Vagina (tissue), 2 donors: ENCODE results near the gene ZNF263.

Experiments used
- CTCF ChIP-seq, 3 experiments: fragments of 450-650 bp in 2 of 3; fragments of 200-600 bp in 1 of 3; sonication (generic) in 1 of 3; IDR thresholded peaks; one replicate each; pipeline ENCODE4 v1.5.1; 2017 to 2019; ENCODE audit warnings: antibody characterized with exemption in 3 of 3, mild to moderate bottlenecking in 2 of 3, moderate library complexity in 2 of 3
- POLR2AphosphoS5 ChIP-seq, 2 donors: sonication (generic); formaldehyde crosslinking; IDR thresholded peaks; one replicate each; pipeline ENCODE4 v1.9.0; 2017; ENCODE audit warnings: antibody characterized with exemption in 2 of 2, mild to moderate bottlenecking in 2 of 2, low read depth in 1 of 2; ENCODE audit not compliant: insufficient read depth in 1 of 2

- TF ChIP-seq CTCF (IDR thresholded peaks at IDR 0.05) (no peak), POLR2AphosphoS5 (IDR thresholded peaks at IDR 0.05; ENCODE audit: insufficient read depth in 1 of 2, low read depth in 1 of 2) (no peak)
Observed at GRCh38 chr16:3248596-3248995, 34.7 kb upstream of the ZNF263 start.
